Measurements from ENCODE around the gene ABRAXAS1. TPM values are rescaled to one million over a fixed set of nuclear protein-coding genes. Genes with fewer than 3 reads are reported as not detected.

ABRAXAS1 gene
- total and polyA plus RNA-seq, 2 of the 8 experiments (the other 6 are each of a cell fraction or from before 2014, with no cell fraction given) = 11.4 to 32.1 TPM

GRCh38 chr4:83456184-83456501 is 28.8 kb downstream of the ABRAXAS1 start:
- H2AFZ ChIP-seq (ENCODE audit: low read length) = peak overlapping the region; percentile 77; the same call in 1 of the 2 replicates
- TF ChIP-seq SP1 (IDR thresholded peaks at IDR 0.05; ENCODE audit: low read depth, low read length) (peak; percentile 5; the same call in 1 of the 2 replicates), BRCA1 (IDR thresholded peaks at IDR 0.05; ENCODE audit: low read depth, low read length) (no peak), KDM5A (IDR thresholded peaks at IDR 0.05; ENCODE audit: low read length) (peak; percentile 17; the same call in 1 of the 2 replicates), SUZ12 (IDR thresholded peaks at IDR 0.05; ENCODE audit: low read length) (no peak), EGR1 (IDR thresholded peaks at IDR 0.05; ENCODE audit: borderline replicate concordance, low read depth, low read length) (no peak), POLR2A (IDR thresholded peaks at IDR 0.05; ENCODE audit: control extremely low read depth in 1 of 2, low read depth in 2 of 2, low read length in 2 of 2) (no peak), RAD21 (IDR thresholded peaks at IDR 0.05 in 1 of 2, conservative IDR thresholded peaks at IDR 0.05 in 1 of 2; ENCODE audit: low read depth in 2 of 2, low read length in 2 of 2) (no peak)
- CTCF ChIA-PET (ENCODE audit: partially characterized antibody) = interaction anchor here (1.0 kb wide), 1 partner anchor 95 kb away, joined by 5 read pairs; no protein-coding TSS in a partner anchor
- H3K4me1 ChIP-seq (replicated peaks in 1 of 4; ENCODE audit: control insufficient read depth in 3 of 4, insufficient read depth in 4 of 4, low read length in 3 of 4) = peaks cover 0 to 3% (median 0%) of the 10 kb centered on the region in 4 experiments; a peak in 2 of 7 replicates
- POLR2A ChIA-PET (ENCODE audit: partially characterized antibody) = interaction anchor here (1.0 to 1.2 kb wide), 3 partner anchors 8 to 175 kb away, joined by 3 to 9 read pairs (median 5); no protein-coding TSS in a partner anchor
- no peak overlapping the region for H2BK15ac ChIP-seq (ENCODE audit: low read length)
- no peak overlapping the region for H3K23ac ChIP-seq (ENCODE audit: insufficient read length)
- peak overlapping the region; percentile 33 for H4K5ac ChIP-seq (ENCODE audit: insufficient read length, low read depth, low read length)
- H3K14ac ChIP-seq (ENCODE audit: insufficient read length) = no peak overlapping the region
- peak overlapping the region; percentile 50; the same call in 1 of the 2 replicates for H2BK12ac ChIP-seq (ENCODE audit: low read depth, low read length)
- H2BK20ac ChIP-seq (ENCODE audit: low read length) = no peak overlapping the region
- no peaks in the 10 kb centered on the region for H3K27me3 ChIP-seq (replicated peaks in 1 of 4; ENCODE audit: control insufficient read depth in 3 of 4, extremely low read depth in 1 of 4, insufficient read depth in 3 of 4, low read length in 3 of 4)
- H2AK5ac ChIP-seq (ENCODE audit: low read depth, low read length) = no peak overlapping the region
- no peak overlapping the region; the same call in 1 of the 2 replicates for H4K8ac ChIP-seq (ENCODE audit: extremely low read depth, insufficient read depth, low read length)
- DNase-seq (ENCODE audit: low read depth in 1 of 2, low spot score in 2 of 2) (no peak), FAIRE-seq (no peak)
- peak overlapping the region; percentile 91 for H3K27ac ChIP-seq (ENCODE audit: low read depth, low read length)
- no peaks in the 10 kb centered on the region for H3K9me3 ChIP-seq (ENCODE audit: insufficient read depth in 2 of 2, low read depth in 1 of 2, low read length in 1 of 2)
- peaks cover 3% of the 10 kb centered on the region; the same call in 1 of the 2 replicates for H3K79me1 ChIP-seq (ENCODE audit: low read depth, low read length)
- H4K20me1 ChIP-seq (replicated peaks in 1 of 2; ENCODE audit: control insufficient read depth in 1 of 2, insufficient read depth in 2 of 2, low read length in 2 of 2) = peaks cover 0 to 1% of the 10 kb centered on the region in 2 experiments
- H2BK5ac ChIP-seq (ENCODE audit: low read depth, low read length) = peak overlapping the region; percentile 96; the same call in 1 of the 2 replicates
- no peaks in the 10 kb centered on the region for H3K23me2 ChIP-seq (ENCODE audit: low read depth, low read length)
- H3K79me2 ChIP-seq (ENCODE audit: control insufficient read depth in 1 of 2, insufficient read depth in 2 of 2, low read length in 2 of 2) = peaks cover 0 to 32% of the 10 kb centered on the region in 2 experiments; a peak in 3 of 4 replicates
- 0% methylated on average over 7 of the region's 7 CpGs; no CpG with 5 or more reads in 1 of the 2 experiments for WGBS, 2 experiments (ENCODE audit: extremely low coverage in 1 of 2, insufficient coverage in 1 of 2, insufficient read length in 1 of 2, insufficient replicate concordance in 2 of 2, low coverage in 1 of 2, low lambda C conversion rate in 2 of 2, missing lambda C conversion rate in 1 of 2)
- H3K18ac ChIP-seq (ENCODE audit: extremely low read depth, low read length) = no peak overlapping the region; the same call in 1 of the 2 replicates
- peak overlapping the region; percentile 9 for H3K56ac ChIP-seq (replicated peaks; ENCODE audit: insufficient read length, low read depth, low read length)
- H3K4me3 ChIP-seq (ENCODE audit: extremely low read depth in 1 of 4, insufficient read depth in 2 of 4, low read depth in 3 of 4, low read length in 4 of 4) = peak overlapping the region; percentile 85 to 99 (median 93)
- peak overlapping the region; percentile 57 to 71 for H3K4me2 ChIP-seq (ENCODE audit: insufficient read depth in 1 of 2, low read depth in 2 of 2, low read length in 2 of 2)
- H4K91ac ChIP-seq (replicated peaks; ENCODE audit: insufficient read length, low read length) = no peak overlapping the region
- H2BK120ac ChIP-seq (replicated peaks; ENCODE audit: low read depth, low read length) = no peak overlapping the region
- H3K36me3 ChIP-seq (ENCODE audit: control insufficient read depth in 2 of 4, insufficient read depth in 4 of 4, low read length in 3 of 4) = peaks cover 0 to 39% (median 3%) of the 10 kb centered on the region in 4 experiments; a peak in 4 of 8 replicates
- H3K9ac ChIP-seq (replicated peaks in 1 of 4; ENCODE audit: extremely low read depth in 1 of 4, low read depth in 3 of 4, low read length in 3 of 4) = peak overlapping the region; percentile 88 to 98 (median 90)
- H3K4ac ChIP-seq (replicated peaks; ENCODE audit: insufficient read length, low read depth, low read length) = no peak overlapping the region

All from H1 (cell line).